HepG2 (cell line): ENCODE measurements around the gene SFXN5. TPM values are rescaled to one million over a fixed set of nuclear protein-coding genes. Genes with fewer than 3 reads are reported as not detected.

Source experiments
- ARNTL ChIP-seq: sonication (generic); formaldehyde crosslinking; IDR thresholded peaks from 2 replicates; pipeline ENCODE4 v1.4.0; 2020; ENCODE audit warnings: mild to moderate bottlenecking, missing genetic modification reagents
- CEBPB ChIP-seq: IDR thresholded peaks from 2 replicates; pipeline ENCODE4 v1.6.1; 2011; ENCODE audit warnings: low read depth, low read length, improper control_type of control experiment, borderline replicate concordance
- ELF3 ChIP-seq: IDR thresholded peaks from 2 replicates; pipeline ENCODE4 v1.6.1; 2016; ENCODE audit warnings: missing genetic modification reagents, missing compliant biosample characterization
- FIP1L1 ChIP-seq: fragments of 200-400 bp; formaldehyde crosslinking; IDR thresholded peaks from 2 replicates; pipeline ENCODE4 v1.6.1; 2018; ENCODE audit warnings: low read depth, mild to moderate bottlenecking, low read length, moderate library complexity, borderline replicate concordance; ENCODE audit not compliant: insufficient read depth
- HNF1B ChIP-seq: sonication (generic); formaldehyde crosslinking; IDR thresholded peaks from 2 replicates; pipeline ENCODE4 v1.5.1; 2020; ENCODE audit warnings: mild to moderate bottlenecking, moderate library complexity, missing genetic modification reagents
- HNRNPUL1 ChIP-seq: fragments of 200-400 bp; formaldehyde crosslinking; IDR thresholded peaks from 2 replicates; pipeline ENCODE4 v1.6.1; 2017; ENCODE audit warnings: low read depth, mild to moderate bottlenecking, low read length, moderate library complexity
- ISL2 ChIP-seq: sonication (generic); formaldehyde crosslinking; IDR thresholded peaks from 2 replicates; pipeline ENCODE4 v1.5.0; 2020; ENCODE audit warnings: missing genetic modification reagents
- MYPOP ChIP-seq: sonication (generic); formaldehyde crosslinking; IDR thresholded peaks from 2 replicates; pipeline ENCODE4 v1.8.1; 2023; ENCODE audit warnings: mild to moderate bottlenecking, moderate library complexity, missing genetic modification reagents
- POLR2A ChIP-seq, 2 experiments: IDR thresholded peaks; 2 replicates each; pipeline ENCODE4 v1.6.1; 2011; ENCODE audit warnings: low read depth in 2 of 2, low read length in 2 of 2, mild to moderate bottlenecking in 1 of 2, moderate library complexity in 1 of 2; ENCODE audit not compliant: insufficient read depth in 1 of 2
- RAD51 ChIP-seq: fragments of 450-650 bp; IDR thresholded peaks from 2 replicates; pipeline ENCODE4 v1.6.1; 2016; ENCODE audit warnings: borderline replicate concordance
- RARA ChIP-seq: IDR thresholded peaks from 2 replicates; pipeline ENCODE4 v1.6.1; 2016; ENCODE audit warnings: missing genetic modification reagents, missing compliant biosample characterization
- RFX1 ChIP-seq: fragments of 450-650 bp; IDR thresholded peaks from 2 replicates; pipeline ENCODE4 v1.6.1; 2017
- SETDB1 ChIP-seq: sonication (generic); formaldehyde crosslinking; IDR thresholded peaks from 2 replicates; pipeline ENCODE4 v1.5.1; 2020; ENCODE audit warnings: missing genetic modification reagents, mild to moderate bottlenecking, borderline replicate concordance
- SRY ChIP-seq: sonication (generic); formaldehyde crosslinking; IDR thresholded peaks from 2 replicates; pipeline ENCODE4 v1.8.0; 2022; ENCODE audit warnings: mild to moderate bottlenecking, missing genetic modification reagents
- TBP ChIP-seq: sonication (generic); formaldehyde crosslinking; IDR thresholded peaks from 2 replicates; pipeline ENCODE4 v1.5.0; 2020; ENCODE audit warnings: missing genetic modification reagents
- ZMAT3 ChIP-seq: sonication (generic); formaldehyde crosslinking; conservative IDR thresholded peaks from 2 replicates; pipeline ENCODE4 v1.7.0; 2021; ENCODE audit warnings: missing genetic modification reagents
- ZNF230 ChIP-seq: sonication (generic); formaldehyde crosslinking; IDR thresholded peaks from 2 replicates; pipeline ENCODE4 v1.4.0; 2020; ENCODE audit warnings: mild to moderate bottlenecking, missing genetic modification reagents
- ZNF264 ChIP-seq: sonication (generic); formaldehyde crosslinking; IDR thresholded peaks from 2 replicates; pipeline ENCODE4 v1.4.0; 2020; ENCODE audit warnings: missing genetic modification reagents
- ZNF431 ChIP-seq: sonication (generic); formaldehyde crosslinking; IDR thresholded peaks from 2 replicates; pipeline ENCODE4 v1.9.0; 2022; ENCODE audit warnings: missing genetic modification reagents, low read depth, mild to moderate bottlenecking, borderline replicate concordance
- ZNF441 ChIP-seq: sonication (generic); formaldehyde crosslinking; IDR thresholded peaks from 2 replicates; pipeline ENCODE4 v1.7.0; 2021; ENCODE audit warnings: missing genetic modification reagents, borderline replicate concordance
- ZNF556 ChIP-seq: sonication (generic); formaldehyde crosslinking; IDR thresholded peaks from 2 replicates; pipeline ENCODE4 v1.4.0; 2020; ENCODE audit warnings: mild to moderate bottlenecking, missing genetic modification reagents, borderline replicate concordance
- ZNF7 ChIP-seq: IDR thresholded peaks from 2 replicates; pipeline ENCODE4 v1.6.1; 2016; ENCODE audit warnings: missing biosample characterization, missing genetic modification reagents
- ZSCAN22 ChIP-seq: sonication (generic); formaldehyde crosslinking; IDR thresholded peaks from 2 replicates; pipeline ENCODE4 v1.4.0; 2020; ENCODE audit warnings: mild to moderate bottlenecking, missing genetic modification reagents
- polyA plus RNA-seq, 8 experiments: library from polyadenylated mRNA; depleted of rRNA in 3 of 8; stranded (reverse) in 7 of 8; unstranded in 1 of 8; fragments of >200 nt; fragmentation: Illumina TruSeq in 4 of 8; extraction: Trizol in 4 of 8; gene quantifications; 2 replicates each; pipeline versions ENCODE4 v1.2.1 to v1.2.3, GENCODE V29; 2011 to 2016; ENCODE audit warnings: low read depth in 4 of 8, missing spikeins in 1 of 8, mixed read lengths in 1 of 8; ENCODE audit not compliant: insufficient read depth in 1 of 8
- total RNA-seq, 5 experiments: library from RNA; depleted of rRNA; stranded (reverse); fragments of >200 nt; fragmentation: Illumina TruSeq; extraction: Trizol; gene quantifications; 2 replicates each; pipeline ENCODE4 v1.2.3, GENCODE V29; 2016; ENCODE audit warnings: low read depth in 1 of 5
- TF ChIP-seq, protein P1 (sequence below): sonication (generic); formaldehyde crosslinking; IDR thresholded peaks from 2 replicates; pipeline ENCODE4 v1.9.0; 2021; ENCODE audit warnings: missing genetic modification reagents, mild to moderate bottlenecking, borderline replicate concordance
- TF ChIP-seq, protein P2 (sequence below): sonication (generic); formaldehyde crosslinking; conservative IDR thresholded peaks from 2 replicates; pipeline ENCODE4 v1.4.0; 2020; ENCODE audit warnings: missing genetic modification reagents

SFXN5 gene
- total and polyA plus RNA-seq, 2 of the 13 experiments (the other 11 are each of a cell fraction or from before 2014, with no cell fraction given), result 34.9 to 37.4 TPM

DNA sequence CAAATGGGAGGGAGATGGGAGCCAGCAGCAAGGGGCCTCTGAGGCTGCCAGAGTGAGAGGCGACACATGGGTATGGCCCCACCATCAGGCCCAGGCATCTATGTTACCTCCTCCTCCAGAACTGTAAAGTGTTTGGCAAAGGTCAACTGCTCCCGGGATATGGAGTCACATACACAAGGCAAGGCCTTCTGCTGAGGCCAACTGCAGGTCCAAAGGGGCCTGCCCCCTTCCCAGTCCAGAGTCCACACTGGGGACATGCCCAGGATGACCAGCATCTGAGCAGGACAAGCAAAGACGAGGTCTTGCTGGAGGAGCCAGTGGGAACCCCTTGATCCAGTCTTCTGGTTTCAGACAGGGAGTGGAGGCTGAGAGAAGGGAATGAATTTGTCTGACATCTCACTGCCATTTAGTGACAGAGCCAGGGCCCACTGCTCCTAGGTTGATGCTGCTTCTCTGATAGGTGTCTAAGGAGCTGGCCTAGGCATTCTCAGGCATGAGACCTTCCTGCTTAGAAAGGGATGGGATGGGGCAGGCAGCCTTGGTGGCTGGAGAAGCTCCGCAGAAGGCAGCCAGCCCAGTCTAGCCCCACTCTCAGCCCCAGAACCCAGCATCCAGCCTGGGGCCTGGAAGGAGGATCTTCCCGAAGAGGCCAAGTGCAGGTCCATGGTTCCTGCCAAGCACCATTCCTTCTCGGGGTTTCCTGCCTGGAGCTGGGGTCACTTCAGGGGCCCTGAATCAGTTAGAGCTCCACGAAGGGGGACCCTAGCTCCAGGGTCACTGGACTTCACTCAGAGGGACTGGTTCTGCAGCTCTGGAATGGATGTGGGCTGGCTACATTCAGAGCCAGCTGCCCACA is 127.7 kb downstream of the SFXN5 start (continued):
- TF ChIP-seq MYPOP (CRISPR knock-in tag), result no peak
- no peak for TF ChIP-seq ZNF556 (CRISPR knock-in tag)
- 0 out of 2 replicates have a peak, but pooled peaks have one; percentile 62 for TF ChIP-seq HNF1B
- no peak for TF ChIP-seq SETDB1 (CRISPR knock-in tag)
- peak; percentile 57; the same call in 1 of the 2 replicates for TF ChIP-seq RARA
- no peak for TF ChIP-seq FIP1L1
- TF ChIP-seq TBP (CRISPR knock-in tag), result no peak
- no peak for TF ChIP-seq ZMAT3
- TF ChIP-seq ZNF264 (CRISPR knock-in tag), result no peak
- no peak for TF ChIP-seq RAD51
- TF ChIP-seq POLR2A (IDR thresholded peaks at IDR 0.05; ENCODE audit: insufficient read depth in 1 of 2, low read depth in 2 of 2, low read length in 2 of 2), result no peak
- no peak for TF ChIP-seq ISL2 (CRISPR knock-in tag)
- no peak for TF ChIP-seq ARNTL (CRISPR knock-in tag)
- TF ChIP-seq ZNF431 (CRISPR knock-in tag), result no peak
- no peak for TF ChIP-seq HNRNPUL1
- no peak for TF ChIP-seq ZNF230 (CRISPR knock-in tag)
- no peak for TF ChIP-seq ZSCAN22 (CRISPR knock-in tag)
- no peak for TF ChIP-seq ZNF441 (CRISPR knock-in tag)
- no peak for TF ChIP-seq ELF3
- TF ChIP-seq CEBPB, result no peak
- no peak for TF ChIP-seq RFX1
- TF ChIP-seq ZNF7 (CRISPR knock-in tag), result no peak
- TF ChIP-seq, protein P1, sequence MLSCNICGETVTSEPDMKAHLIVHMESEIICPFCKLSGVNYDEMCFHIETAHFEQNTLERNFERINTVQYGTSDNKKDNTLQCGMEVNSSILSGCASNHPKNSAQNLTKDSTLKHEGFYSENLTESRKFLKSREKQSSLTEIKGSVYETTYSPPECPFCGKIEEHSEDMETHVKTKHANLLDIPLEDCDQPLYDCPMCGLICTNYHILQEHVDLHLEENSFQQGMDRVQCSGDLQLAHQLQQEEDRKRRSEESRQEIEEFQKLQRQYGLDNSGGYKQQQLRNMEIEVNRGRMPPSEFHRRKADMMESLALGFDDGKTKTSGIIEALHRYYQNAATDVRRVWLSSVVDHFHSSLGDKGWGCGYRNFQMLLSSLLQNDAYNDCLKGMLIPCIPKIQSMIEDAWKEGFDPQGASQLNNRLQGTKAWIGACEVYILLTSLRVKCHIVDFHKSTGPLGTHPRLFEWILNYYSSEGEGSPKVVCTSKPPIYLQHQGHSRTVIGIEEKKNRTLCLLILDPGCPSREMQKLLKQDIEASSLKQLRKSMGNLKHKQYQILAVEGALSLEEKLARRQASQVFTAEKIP (CRISPR knock-in tag), result no peak
- TF ChIP-seq, protein P2, sequence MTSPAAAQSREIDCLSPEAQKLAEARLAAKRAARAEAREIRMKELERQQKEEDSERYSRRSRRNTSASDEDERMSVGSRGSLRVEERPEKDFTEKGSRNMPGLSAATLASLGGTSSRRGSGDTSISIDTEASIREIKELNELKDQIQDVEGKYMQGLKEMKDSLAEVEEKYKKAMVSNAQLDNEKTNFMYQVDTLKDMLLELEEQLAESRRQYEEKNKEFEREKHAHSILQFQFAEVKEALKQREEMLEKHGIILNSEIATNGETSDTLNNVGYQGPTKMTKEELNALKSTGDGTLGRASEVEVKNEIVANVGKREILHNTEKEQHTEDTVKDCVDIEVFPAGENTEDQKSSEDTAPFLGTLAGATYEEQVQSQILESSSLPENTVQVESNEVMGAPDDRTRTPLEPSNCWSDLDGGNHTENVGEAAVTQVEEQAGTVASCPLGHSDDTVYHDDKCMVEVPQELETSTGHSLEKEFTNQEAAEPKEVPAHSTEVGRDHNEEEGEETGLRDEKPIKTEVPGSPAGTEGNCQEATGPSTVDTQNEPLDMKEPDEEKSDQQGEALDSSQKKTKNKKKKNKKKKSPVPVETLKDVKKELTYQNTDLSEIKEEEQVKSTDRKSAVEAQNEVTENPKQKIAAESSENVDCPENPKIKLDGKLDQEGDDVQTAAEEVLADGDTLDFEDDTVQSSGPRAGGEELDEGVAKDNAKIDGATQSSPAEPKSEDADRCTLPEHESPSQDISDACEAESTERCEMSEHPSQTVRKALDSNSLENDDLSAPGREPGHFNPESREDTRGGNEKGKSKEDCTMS (CRISPR knock-in tag), result no peak
- no peak for TF ChIP-seq SRY (CRISPR knock-in tag)
